ENCODE results near the gene GALNT18. TPM values are rescaled to one million over a fixed set of nuclear protein-coding genes. Genes with fewer than 3 reads are reported as not detected.
A peak's percentile ranks its signal among the peaks of the same experiment; 100 is the strongest.

The GALNT18 gene
- total RNA-seq, 4 donors from 2014 or later, result 4.7 to 20.4 (median 14.1) TPM

DNA sequence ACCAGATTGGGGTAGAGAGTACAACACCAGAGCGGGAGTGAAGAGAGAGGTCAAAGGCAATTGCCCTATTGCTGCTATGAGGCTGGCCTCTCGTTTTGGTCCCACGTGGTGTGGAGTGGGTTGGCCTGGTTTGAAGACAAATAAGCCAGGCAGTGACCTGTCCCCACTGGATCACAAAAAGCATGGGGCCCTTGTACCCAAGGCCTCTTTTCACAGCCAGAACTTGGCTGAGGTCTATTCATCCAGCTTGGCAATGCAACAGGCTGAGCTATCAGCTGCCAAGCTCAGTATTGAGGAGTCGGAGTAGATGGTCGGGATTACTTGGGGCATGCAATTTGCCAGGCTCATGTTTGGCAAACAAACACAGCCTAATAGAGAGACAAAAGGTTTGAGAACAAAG is 19.2 kb upstream of the GALNT18 start:
- H3K27ac ChIP-seq, result peak overlapping the region in 2 of 4 donors; percentile 19 to 55
- WGBS, 2 donors, result 64 to 65% methylated on average over 5 of the region's 5 CpGs
- TF ChIP-seq, protein P1, sequence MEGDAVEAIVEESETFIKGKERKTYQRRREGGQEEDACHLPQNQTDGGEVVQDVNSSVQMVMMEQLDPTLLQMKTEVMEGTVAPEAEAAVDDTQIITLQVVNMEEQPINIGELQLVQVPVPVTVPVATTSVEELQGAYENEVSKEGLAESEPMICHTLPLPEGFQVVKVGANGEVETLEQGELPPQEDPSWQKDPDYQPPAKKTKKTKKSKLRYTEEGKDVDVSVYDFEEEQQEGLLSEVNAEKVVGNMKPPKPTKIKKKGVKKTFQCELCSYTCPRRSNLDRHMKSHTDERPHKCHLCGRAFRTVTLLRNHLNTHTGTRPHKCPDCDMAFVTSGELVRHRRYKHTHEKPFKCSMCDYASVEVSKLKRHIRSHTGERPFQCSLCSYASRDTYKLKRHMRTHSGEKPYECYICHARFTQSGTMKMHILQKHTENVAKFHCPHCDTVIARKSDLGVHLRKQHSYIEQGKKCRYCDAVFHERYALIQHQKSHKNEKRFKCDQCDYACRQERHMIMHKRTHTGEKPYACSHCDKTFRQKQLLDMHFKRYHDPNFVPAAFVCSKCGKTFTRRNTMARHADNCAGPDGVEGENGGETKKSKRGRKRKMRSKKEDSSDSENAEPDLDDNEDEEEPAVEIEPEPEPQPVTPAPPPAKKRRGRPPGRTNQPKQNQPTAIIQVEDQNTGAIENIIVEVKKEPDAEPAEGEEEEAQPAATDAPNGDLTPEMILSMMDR (IDR thresholded peaks at IDR 0.05), result no peak
- no peak for TF ChIP-seq POLR2A (IDR thresholded peaks at IDR 0.05)
- H3K36me3 ChIP-seq, result no peaks in the 10 kb centered on the region
- H3K9me3 ChIP-seq, result no peaks in the 10 kb centered on the region
- no peak overlapping the region for H3K4me3 ChIP-seq
- no peak for DNase-seq
- peaks cover 0 to 5% (median 0%) of the 10 kb centered on the region in 3 donors for H3K4me1 ChIP-seq
- intact Hi-C loops (cut with DNase I), result no loop called here
- H3K27me3 ChIP-seq, result peaks cover 0 to 9% (median 0%) of the 10 kb centered on the region in 4 donors

DNA sequence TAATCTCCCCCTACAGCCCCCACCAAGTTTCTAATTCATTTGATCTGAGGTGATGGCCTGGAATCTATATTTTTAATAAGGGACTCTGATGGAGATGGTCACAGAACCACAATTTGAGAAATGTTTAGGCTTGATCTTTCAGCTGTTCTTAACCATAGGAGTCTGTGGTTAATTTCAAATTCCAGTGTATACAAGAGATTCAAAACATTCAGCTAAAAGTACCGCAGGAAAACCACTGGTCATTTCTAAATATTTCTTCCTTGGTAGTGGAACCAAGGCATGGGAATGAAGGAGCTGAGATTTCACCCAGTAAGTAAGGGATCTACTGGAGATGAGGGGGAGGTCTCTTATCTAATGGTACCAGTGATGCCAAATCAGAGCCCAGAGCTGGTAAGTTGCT is 18.3 kb upstream of the GALNT18 start:
- 89 to 95% methylated on average over 1 of the region's 1 CpG for WGBS, 2 donors
- Histone ChIP-seq H3K27ac (no peak overlapping the region), H3K4me3 (no peak overlapping the region), H3K9me3 (no peaks in the 10 kb centered on the region), H3K27me3 (peaks cover 0 to 6% (median 0%) of the 10 kb centered on the region in 4 donors), H3K36me3 (no peaks in the 10 kb centered on the region), H3K4me1 (peaks cover 0 to 5% (median 0%) of the 10 kb centered on the region in 3 donors)
- DNase-seq, result no peak
- intact Hi-C loops (cut with DNase I), result no loop called here
- TF ChIP-seq POLR2A (IDR thresholded peaks at IDR 0.05), result no peak
- TF ChIP-seq, protein P1 (IDR thresholded peaks at IDR 0.05), result no peak

DNA sequence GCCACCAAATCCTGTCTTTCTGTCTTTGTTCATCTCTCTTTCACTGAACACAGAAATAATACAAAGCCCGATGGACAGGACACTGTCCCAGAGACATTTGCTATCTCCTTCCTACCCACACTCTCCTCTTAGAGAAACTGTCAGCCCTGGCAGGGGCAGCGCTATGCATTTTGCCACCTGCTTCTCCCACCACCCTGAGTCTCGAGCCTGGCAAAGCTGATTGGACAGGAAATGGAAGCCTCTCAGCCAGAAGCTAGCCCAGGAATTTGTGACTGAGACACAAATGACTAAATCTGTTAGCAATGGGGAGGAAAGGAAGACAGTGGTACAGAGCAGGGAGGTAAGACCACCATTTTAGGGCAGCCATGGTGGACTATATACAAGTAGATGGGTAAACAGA is 14.9 kb upstream of the GALNT18 start:
- no peak overlapping the region for H3K27ac ChIP-seq
- no peak for TF ChIP-seq POLR2A (IDR thresholded peaks at IDR 0.05)
- TF ChIP-seq, protein P1 (IDR thresholded peaks at IDR 0.05), result no peak
- no peaks in the 10 kb centered on the region for H3K36me3 ChIP-seq
- H3K4me3 ChIP-seq, result no peak overlapping the region
- WGBS, 2 donors, result 64% methylated on average over 3 of the region's 3 CpGs; no CpG with 5 or more reads in 1 of the 2 donors
- H3K4me1 ChIP-seq, result peaks cover 0 to 5% (median 0%) of the 10 kb centered on the region in 3 donors
- no peaks in the 10 kb centered on the region for H3K9me3 ChIP-seq
- intact Hi-C loops (cut with DNase I), result no loop called here
- DNase-seq, result no peak
- no peaks in the 10 kb centered on the region for H3K27me3 ChIP-seq

DNA sequence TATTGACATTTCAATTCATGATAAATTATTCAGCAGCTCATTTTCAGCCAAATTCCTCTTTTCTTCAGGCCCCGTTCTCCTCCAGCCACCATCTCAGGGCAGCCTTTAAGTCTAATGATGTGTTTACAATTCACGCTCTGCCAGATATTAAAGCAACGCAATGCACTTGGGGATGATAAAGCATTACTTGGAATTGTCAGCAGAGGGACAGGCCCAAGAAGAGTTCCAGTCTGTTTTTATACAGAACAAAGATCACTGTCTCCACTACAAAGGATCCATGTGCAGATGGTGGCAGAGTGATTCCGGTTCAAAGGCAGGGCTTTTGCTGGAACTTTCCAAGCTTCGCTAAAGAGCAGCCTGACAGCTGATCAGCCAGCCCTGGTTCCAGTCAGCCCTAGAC is 13.6 kb upstream of the GALNT18 start:
- Histone ChIP-seq H3K27me3 (no peaks in the 10 kb centered on the region), H3K27ac (no peak overlapping the region), H3K9me3 (no peaks in the 10 kb centered on the region), H3K4me3 (no peak overlapping the region), H3K36me3 (no peaks in the 10 kb centered on the region), H3K4me1 (no peaks in the 10 kb centered on the region)
- intact Hi-C loops (cut with DNase I), result no loop called here
- no peak for DNase-seq
- 71 to 72% methylated on average over 4 to 5 of the region's 5 CpGs for WGBS, 2 donors
- TF ChIP-seq POLR2A (IDR thresholded peaks at IDR 0.05), result no peak
- TF ChIP-seq, protein P1 (IDR thresholded peaks at IDR 0.05), result no peak

DNA sequence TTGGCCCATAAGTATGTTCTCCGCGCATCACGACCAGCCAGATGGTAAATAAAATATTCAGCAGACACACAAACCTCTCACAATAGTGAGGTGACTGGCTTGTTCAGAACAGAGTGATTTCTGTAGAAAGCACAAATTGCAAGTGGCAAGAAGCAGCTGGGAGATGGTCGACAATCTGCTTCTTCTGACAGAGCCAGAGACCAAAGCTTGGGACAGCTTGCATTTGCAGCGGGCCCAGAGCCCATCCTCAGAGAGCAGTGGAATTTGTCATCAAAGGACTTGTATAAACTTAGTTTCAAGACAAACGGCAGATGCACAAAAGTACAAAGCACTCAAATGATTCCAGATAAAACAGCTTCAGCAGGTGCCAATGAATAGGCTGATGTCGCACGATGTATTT is 7.6 kb upstream of the GALNT18 start:
- DNase-seq, result no peak
- Histone ChIP-seq H3K27ac (no peak overlapping the region), H3K4me3 (no peak overlapping the region), H3K4me1 (no peaks in the 10 kb centered on the region), H3K27me3 (no peaks in the 10 kb centered on the region), H3K9me3 (no peaks in the 10 kb centered on the region), H3K36me3 (no peaks in the 10 kb centered on the region)
- TF ChIP-seq POLR2A (IDR thresholded peaks at IDR 0.05), result no peak
- TF ChIP-seq, protein P1 (IDR thresholded peaks at IDR 0.05), result no peak
- WGBS, 2 donors, result 59 to 80% methylated on average over 8 of the region's 8 CpGs
- intact Hi-C loops (cut with DNase I), result loop anchor here (10.0 kb wide), 1 partner anchor 155 kb away; no protein-coding TSS in a partner anchor
